Fibroblast of peridontal ligament (primary cell): Measurements from ENCODE around the gene ADCY4.

Experiments used
- DNase-seq: peaks from one replicate; pipeline ENCODE4 v3.0.0-alpha.2; 2010; ENCODE audit errors: extremely low read depth

ADCY4 gene

DNA sequence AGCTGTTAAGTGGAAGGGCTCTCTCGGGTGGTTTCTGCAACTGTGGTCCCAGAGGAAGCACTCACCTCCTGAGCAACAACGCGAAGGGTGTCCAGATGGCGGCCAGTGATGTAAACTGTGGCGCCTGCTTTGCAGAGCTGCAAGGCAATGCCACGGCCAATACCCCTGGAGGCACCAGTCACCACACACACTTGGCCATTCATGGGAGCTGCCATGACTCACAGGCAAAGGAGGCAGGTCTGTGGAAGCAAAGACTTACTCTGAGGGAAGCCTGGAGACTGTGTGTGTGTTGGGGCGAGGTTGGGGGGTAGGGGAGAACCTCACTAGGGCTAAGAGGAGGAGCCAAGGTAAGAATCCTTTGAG lies 36.0 kb downstream of the ADCY4 start:
- DNase-seq: peak; percentile 53

DNA sequence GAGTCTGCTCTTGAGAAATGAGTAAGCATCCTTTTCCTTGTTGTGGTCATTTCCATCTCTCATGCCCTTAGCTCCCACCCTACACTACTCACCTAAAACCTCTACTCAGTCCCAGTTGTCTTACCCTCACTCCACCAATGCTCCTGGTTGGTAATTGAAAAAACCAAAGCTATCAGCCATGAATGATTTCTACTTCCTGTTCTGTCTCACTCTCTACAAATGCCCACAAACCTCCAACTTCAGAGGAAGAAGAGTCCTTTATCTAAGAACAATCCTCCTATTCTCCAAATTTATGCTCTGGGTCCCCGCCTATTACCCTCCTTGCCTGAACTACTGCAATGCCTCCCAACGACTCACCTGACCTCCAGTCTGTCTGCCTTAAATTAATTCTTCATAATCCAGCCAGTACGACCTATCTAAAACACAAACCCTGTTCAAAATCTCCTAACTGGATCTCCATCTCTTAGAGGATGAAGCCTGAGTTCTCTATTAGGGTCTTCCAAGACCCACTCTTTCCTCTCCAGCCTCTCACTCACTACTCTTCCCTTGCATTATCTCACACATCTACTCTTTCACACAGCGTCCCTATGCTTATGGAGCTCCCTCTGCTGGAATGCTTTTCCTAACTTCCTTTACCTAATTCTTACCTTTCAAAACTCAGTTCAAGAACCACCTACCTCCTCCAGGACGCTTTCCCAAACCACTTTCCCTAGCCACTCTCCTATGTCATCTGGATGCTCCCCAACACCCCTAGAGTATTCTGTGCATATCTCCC lies 37.5 kb downstream of the ADCY4 start:
- DNase-seq: peak; percentile 37

DNA sequence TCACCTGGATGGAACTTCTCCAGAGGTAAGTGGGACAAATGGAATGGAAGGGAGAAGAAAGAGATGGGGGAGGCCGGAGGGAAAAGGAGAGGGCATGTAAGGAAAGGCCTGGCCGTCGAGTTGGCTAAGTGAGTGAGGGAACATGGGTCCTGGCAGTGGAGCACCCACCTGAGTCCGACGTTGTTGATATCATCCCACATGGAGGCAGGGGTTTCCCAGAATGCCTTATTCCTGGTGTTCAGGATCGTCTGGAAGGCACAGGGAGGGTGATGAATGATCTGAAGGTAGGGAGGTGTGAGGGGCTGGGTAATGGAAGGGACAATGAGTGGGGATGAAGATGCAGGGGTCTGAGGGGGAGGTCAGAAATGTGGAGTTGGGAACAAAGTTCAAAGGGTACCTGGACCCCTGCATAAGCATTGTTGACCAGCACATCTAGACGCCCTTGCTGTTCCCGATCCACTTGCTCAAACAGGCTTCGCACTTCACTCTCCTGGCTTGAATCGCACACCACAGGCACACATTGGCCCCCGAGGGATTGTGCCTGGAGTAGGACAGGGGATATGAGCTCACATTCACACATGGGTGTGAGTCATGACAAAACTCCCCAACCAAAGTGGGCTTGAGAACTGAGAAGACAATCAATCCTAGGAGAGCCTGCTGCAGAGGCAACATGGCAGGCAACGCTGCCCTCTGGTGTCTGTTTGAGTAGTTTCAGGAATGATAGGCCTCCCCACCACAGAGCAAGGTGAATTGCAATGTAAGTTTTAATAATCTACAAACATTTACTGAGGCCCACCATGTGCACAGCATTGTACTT lies 38.3 kb downstream of the ADCY4 start:
- peak; percentile 93 for DNase-seq

DNA sequence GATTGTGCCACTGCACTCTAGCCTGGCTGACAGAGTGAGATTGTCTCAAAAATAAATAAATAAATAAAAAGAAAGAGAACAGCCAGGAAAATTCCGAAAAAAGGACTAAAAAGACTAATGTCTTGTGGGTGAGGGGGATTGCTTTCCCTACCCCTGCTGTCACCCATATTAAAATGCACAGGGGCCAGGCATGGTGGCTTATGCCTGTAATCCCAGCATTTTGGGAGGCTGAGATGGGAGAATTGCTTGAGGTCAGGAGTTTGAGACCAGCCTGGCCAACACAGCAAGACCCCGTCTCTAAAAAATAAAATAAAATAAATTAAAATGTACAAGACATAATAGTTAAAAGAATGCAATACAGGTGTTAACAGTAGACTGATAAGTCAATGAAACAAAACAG lies 41.3 kb downstream of the ADCY4 start:
- no peak for DNase-seq

DNA sequence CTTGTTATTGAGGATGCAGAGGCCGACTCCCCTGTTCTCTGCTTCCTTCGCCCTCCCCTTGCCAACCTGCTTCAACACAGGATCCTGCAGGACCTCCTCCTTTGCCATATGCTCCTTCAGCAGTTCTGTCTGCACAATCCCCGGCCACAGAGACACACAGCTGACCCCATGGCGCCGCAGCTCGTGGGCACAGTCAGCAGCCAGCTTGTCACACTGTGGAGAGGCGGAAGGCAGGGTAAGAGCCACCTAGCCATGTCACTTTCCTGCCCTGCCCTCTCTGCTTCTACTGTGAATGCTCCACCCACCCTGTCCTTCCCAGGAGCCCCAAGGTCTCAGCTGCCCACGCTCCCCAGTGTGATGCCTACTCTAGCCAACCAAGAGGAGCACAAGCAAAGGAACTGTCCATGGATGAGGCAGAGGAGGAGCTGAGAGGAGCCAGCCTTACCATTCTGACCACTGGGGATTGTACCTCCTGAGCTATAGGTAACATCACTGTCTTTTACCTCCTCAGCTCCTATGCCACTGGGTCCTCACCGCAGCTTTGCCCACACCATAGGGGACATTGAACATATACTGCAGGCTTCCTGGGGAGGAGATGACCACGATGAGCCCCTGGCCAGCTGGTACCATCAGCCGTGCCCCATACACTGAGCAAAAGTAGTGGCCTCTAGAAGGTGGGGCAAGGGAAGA lies 42.6 kb downstream of the ADCY4 start:
- no peak for DNase-seq

DNA sequence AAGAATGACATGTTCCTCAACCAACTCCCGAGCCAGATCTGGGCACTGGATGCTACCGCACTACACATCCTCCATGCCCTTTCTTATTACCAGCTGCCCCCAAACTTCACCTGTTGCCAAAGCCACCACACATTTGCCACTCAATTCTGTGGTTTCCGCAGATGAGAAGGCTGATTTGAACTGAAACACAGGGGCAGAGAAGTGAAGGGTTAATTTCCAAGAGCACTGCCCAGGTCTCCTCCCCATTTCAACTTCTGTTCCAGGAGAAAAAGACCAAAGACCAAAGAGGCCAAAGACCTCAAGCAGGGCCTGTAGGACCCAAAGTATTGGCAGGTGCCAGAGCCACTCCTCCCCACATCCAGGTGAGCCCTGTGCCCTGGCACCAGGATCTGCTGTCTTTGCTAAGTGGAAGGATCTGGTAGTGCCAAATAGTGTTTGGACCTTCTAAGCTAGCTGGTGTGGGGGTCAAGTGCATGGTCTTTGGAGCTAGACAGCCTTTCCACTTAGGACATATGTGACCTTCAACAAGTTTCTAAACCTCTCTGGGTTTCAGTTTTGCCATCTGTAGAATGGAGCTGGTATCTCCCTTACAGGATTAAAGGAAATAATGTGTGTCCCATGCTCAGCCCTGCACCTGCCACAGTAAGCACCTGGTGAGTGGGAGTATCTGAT lies 43.3 kb downstream of the ADCY4 start:
- no peak for DNase-seq

DNA sequence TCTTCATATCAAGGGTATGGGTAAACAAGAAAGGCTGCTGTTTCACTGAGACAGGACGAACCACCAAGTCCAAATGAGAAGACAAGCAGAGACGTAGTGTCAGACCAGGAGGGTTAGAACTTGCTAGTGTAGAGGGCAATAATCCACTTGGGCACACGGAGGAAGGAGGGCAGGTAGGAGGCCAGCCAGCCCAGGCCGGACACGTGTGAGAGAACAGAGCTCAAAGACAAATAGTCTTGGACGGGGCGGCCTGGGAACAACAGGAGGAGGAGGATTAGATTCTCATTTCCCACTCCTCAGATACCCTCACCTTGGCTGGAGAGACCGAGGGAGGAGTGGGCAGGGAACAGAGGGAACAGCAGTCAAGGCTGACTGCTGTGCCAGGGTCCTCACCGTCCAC lies 44.1 kb downstream of the ADCY4 start:
- no peak for DNase-seq

DNA sequence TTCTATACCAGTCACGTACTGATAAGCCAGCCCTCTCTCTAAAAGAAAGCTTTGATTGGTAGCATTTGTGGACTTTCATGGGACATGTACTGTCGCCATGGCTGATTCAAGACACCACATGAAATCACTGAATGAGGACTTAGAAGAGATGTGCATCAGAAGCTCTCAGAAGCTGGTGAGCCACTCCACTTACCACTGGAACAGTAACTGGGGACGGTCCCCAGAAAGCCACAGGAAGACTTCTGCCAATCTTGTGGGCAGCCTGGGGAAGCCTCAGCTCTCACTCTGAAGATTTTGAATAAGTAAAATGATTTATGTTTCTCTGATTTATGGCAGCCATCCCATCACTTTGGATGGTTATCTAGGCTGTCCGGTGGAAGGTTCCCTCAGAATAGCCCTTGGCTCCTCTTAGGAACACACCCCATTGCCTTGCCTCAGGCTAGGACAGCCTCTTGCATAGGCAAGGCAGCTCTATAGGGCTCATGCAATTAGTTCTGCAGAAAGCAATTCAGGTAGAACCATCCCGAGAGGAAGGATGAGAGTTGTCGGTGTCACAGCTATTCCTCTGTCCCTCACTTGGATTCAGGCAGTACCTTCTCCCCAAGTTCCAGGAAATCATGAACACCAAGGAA lies 45.1 kb downstream of the ADCY4 start:
- no peak for DNase-seq

DNA sequence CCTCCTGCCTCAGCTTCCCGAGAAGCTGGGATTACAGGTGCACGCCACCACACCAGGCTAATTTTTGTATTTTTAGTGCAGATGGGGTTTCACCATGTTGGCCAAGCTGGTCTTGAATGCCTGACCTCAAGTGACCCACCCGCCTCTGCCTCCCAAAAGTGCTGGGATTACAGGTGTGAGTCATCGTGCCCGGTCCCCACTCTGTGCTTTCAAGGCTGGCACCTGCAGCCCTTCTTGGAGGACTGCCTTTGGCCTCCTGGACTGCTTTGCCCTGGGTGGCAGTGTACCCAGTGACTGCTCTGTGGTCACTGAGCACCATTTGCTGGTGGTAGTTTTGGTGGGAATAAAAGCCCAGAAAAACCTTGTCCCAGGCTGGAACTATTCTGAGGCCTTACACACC lies 47.9 kb downstream of the ADCY4 start:
- no peak for DNase-seq

DNA sequence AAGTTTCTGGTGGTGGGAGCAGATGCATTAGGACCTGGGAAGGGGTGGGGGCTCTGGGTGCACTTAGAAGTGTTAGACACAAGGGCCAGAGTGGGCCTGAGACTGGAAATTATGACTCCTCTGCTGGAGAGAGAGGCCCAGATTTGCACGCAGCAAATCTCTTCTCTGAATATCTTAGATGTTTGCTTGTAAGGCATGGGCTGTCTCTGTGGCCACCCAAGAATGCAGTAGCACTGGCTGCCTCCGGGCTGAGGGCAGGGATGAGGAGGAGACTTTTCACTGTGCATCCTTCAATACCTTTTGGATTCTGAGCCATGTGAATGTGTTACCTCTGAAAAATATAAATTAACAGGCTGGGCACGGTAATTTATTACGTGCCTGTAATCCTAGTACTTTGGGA lies 49.5 kb downstream of the ADCY4 start:
- peak; percentile 33 for DNase-seq

DNA sequence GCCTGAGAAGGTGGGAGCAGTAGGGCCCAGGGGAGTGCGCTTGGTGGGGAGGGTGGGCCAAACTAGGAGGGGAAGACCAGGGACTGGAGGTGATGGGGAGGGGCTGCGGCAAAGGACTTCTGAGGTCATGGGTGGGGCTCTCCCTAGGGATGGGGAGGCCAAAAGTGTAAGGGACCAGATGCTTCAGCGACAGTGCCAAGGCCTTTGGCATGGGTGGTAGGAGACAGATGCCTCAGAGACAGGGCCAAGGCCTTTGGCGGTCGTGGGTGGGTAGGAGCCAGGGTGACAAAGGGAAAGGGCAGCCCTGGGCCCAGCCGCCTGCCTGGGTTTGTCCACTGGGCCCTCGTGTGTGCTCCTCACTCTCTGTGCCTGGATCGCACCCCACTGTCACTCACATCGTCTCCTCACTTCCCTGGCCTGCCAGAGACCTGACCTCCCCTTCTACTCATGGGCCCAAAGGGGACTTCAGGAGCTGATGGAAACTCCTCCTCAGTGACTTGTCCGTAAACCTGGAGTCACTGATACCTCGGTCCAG lies 50.3 kb downstream of the ADCY4 start:
- DNase-seq: no peak

DNA sequence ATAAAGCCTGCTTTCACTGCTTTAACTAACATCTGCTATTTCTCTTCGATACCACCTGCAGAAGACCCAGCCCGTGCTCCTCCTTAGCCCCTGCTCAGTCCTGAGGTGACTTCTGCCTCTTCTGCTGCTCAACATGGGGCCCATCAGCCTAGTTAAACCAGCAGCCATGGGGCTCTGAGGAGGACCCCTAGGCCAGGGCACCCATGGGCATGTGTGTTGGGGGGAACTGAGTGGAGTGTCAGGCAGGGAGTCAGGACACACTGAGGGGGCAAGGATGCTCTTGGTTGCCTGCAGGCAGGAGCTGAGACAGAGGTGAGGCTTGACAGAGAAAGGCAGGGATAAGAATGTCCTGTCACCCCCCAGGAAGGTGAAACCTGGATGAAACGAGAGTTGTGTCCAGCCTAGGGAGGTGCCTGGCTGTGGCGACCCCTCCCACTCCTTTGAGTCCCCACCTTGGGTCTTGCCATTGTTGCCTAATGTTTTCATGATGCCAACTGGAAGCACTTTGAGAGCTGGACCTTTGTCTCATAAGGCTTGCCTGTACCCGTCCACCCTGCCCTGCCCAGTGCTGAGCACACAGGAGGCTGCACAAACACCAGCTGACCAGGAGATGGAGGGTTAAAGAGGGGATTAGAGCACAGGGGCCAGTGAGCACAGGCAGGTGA lies 50.9 kb downstream of the ADCY4 start:
- no peak for DNase-seq

DNA sequence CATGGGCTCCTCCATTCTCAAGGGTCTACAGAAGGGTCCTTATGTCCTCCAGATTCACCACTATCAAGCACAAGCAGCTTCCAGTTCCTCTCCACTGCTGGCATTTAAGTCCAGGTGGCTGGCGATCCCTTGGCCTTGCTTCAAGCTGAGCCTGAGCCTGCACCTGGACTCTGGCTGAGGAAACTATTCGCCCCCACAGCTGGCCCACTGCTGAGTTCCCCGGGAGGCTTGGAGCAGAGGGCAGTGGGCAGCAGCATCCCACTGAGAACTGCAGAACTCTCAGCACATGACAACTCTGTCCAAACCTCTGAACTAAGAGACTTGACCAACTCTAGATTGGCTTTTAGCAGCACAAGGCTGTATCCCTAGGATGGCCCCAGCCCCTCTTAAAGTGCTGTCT lies 52.1 kb downstream of the ADCY4 start:
- DNase-seq: no peak

DNA sequence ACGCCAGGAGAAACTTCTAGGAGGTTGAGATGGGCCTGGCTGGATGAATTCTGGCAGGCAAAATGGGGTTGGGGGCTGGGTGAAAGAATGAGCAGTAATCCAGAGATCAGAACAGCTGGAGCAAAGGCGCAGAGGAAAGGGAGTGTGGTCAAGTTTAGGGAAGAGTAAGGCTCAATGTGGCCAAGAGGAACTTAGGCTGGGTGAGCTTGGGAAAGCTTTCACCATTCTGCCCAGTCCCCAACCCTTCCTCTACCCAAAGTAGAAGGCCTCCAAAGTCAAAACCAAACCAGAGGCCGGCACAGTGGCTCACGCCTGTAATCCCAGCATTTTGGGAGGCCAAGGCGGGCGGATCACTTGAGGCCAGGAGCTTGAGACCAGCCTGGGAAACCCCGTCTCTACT lies 53.2 kb downstream of the ADCY4 start:
- no peak for DNase-seq

DNA sequence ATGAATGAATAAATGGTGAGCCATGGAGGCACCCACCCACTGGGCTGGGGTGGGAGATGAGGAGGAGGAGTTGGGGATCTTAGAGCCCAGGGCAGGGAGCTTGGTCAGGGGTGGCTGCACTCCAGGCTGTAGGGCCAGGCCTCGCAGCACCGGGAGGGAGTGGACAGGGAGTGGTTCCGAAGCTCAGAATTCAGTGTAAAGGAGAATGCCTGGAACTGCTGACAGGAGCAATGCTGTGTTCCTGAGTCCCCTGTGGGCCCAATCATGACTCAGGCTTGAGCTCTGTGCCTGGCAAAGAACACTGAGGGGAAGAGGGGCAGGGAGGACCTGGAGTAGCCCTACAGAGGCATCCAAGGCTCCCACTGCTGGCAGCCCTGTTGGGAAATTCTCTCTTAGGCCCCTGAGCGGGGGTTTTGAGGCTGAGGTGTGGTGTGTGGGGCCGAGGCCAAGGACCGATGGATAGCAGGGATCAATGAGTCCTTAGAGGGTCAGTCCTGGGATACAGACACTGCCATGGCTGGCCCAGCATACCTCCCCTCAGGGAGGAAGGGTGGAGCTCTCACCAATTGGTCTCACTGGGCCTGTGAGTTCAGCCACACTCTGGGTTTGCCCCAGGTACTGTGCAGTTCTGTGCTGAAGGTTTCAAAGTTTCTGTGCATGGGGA lies 53.9 kb downstream of the ADCY4 start:
- DNase-seq: peak; percentile 49

DNA sequence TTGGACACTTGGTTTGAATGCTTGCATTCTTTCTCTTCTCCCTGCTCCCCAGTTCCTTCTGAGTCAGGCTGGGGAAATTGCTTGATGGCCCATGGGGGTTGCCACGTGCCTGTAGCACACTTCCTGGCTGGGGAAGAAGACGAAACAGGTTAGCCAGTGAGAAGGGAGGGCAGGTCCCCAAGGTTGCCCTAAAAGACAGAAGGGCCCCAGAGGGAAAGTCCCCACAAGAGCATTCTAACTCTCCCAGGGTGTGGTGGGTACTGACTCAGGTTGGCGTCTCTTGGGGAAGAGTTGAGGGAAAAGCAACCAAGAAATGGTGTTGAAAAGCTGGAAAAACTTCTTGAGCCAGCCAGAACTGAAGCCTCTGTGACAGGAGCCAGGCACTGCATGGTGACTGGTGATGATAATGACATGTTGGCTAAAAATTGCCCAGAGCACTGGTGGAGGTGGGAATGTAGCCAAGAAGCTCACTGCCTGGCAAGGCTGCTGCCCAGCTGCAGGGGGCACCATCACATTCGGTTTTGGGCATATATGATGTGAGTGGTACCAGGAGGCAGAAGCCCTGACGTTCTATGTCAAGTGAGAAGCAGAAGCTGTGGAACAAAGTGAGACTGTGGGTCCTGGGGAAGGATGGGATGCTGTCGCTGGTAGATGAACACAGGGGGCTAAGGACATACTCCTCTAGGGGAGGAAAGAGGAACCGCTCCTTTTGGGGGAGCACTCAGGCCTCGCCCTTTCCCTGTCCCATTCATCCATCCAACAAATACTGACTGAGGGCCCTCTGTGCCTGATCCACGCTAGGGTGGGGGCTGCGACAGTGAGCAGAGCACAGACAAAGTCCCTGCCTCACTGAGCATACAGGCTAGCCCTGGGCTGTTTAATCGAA lies 55.3 kb downstream of the ADCY4 start:
- DNase-seq: no peak

DNA sequence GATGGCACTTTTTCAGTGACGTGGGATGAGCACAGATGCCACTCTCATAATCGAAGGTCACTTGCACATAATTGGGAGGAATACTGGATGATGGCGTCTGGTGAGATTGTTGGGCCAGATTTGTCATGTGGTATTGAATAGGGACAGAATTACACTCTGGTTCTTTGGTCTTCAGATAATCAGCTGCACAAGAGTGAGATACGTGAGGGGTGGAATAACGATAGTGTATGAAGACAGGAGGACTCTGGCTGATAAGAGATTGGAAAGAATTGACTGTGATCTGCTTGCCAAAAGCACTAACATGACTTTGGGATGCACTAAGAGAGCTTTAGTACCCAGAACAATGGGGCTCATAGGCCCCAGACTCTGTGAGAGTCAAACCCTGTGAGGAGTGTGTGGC lies 56.4 kb downstream of the ADCY4 start:
- no peak for DNase-seq

DNA sequence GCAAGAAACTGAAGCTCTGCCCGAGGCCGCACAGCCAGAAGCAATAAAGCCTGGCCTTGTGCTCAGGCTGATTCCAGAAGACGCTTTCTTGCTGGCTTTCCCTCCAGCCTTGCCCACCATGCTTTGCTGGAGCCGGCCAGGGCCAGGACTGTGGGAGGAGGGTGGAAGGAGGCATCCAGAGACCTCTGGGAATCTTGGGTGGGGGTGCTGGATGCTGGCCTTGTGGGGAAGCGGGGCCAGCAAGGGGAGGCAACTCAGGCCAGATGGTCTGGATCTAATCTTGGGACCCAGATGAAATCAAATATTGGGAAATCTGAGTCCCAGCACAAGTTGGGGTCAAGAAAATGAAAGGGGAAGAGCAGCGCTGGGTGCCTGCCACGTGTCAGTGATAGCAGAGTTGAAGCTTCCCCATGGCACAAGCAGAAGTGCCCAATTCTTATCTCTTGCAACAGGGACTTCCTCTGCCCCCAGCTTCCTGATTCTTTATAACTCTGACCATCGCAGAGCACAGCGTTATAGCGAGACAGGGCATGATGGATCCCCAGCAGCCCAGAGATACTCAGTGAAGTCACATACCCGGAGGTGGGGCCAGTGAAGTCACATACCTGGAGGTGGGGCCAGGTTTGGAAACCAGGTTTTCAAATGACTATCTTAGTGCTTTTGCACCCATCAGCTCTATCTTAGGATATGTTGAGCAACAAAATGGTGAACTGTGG lies 57.1 kb downstream of the ADCY4 start:
- no peak for DNase-seq

DNA sequence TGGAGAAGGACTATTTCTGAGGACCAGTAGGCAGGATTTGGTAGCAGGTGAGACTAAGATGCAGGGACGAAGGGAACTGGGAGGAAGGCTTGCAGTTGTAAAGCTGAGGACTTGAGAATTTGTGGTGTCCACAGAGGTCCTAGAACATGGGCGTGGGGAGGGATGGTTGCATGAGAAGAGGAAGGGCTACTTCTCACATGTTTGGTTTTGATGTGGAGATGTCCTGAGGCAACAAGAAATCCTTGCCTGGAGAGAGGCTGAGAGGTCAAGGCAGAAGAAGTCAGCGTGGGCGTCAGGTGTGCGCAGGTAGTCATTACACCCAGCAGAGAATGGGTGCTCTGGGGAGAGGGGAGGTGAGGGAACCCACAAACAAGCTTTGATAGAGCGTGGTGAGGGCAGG lies 57.8 kb downstream of the ADCY4 start:
- DNase-seq: no peak
